Measurements from ENCODE around the gene RFX3.

The RFX3 gene

DNA sequence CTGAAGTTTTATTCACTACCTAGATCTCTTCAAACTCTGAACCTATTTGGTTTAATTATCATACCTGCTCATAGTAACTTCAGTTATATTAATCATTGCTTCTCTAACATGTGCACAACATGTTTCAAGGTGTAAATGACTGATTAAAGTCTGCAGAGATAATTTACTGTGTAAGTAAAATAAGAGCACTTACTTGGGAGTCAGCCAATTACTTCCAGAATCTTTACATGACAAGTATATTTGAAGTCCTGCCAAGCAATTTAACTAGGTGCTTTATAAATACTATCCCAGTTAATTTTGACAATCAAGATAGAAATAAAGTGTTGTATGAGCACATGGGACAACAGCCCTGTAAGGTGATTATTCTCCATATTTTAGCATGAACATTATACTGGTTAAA is 109.9 kb downstream of the RFX3 start:
- H3K4me3 ChIP-seq (ENCODE audit: low read length): no peak overlapping the region
- no peak for DNase-seq (ENCODE audit: low read depth)
- TF ChIP-seq, protein P1, sequence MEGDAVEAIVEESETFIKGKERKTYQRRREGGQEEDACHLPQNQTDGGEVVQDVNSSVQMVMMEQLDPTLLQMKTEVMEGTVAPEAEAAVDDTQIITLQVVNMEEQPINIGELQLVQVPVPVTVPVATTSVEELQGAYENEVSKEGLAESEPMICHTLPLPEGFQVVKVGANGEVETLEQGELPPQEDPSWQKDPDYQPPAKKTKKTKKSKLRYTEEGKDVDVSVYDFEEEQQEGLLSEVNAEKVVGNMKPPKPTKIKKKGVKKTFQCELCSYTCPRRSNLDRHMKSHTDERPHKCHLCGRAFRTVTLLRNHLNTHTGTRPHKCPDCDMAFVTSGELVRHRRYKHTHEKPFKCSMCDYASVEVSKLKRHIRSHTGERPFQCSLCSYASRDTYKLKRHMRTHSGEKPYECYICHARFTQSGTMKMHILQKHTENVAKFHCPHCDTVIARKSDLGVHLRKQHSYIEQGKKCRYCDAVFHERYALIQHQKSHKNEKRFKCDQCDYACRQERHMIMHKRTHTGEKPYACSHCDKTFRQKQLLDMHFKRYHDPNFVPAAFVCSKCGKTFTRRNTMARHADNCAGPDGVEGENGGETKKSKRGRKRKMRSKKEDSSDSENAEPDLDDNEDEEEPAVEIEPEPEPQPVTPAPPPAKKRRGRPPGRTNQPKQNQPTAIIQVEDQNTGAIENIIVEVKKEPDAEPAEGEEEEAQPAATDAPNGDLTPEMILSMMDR (conservative IDR thresholded peaks at IDR 0.05; ENCODE audit: low read length): no peak

DNA sequence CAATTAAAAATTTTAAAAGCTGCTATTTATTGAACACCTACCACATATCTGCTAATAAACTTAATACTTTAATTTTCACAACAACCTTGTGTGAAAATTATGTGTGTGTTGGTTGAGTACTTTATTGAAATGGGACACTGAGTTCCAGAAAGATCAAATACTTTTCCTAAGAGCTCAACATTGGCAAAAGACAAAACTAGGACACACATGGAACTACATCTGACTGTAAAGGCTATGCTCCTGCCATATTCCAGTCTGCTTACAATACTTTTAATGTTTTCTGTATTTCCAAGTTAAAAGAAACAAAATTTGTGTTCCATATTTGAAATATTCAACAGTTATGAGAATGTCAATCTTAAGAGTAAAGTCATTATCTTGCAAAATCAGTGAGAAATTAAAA is 111.8 kb downstream of the RFX3 start:
- no peak overlapping the region for H3K4me3 ChIP-seq (ENCODE audit: low read length)
- no peak for DNase-seq (ENCODE audit: low read depth)
- TF ChIP-seq, protein P1 (conservative IDR thresholded peaks at IDR 0.05; ENCODE audit: low read length): no peak

DNA sequence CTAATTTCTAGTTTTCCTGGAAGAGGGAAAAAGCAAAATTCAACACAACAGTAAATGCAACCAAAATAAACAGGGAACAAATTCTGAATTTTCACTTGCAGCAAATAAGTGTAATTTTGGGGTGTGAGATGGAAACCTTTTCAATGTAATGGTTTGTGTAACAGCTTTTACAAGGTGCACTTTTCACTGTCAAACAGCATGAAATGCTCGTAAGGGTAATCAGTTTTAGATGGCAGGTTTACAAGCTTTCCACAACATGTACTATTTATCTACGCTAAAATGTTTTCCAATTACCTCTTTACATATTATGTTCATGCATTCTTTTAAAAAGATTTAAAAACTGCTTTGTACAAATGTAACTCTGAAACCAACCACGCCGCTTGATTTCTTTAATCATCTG is 115.3 kb downstream of the RFX3 start:
- H3K4me3 ChIP-seq (ENCODE audit: low read length): no peak overlapping the region
- TF ChIP-seq, protein P1 (conservative IDR thresholded peaks at IDR 0.05; ENCODE audit: low read length): no peak
- no peak for DNase-seq (ENCODE audit: low read depth)

DNA sequence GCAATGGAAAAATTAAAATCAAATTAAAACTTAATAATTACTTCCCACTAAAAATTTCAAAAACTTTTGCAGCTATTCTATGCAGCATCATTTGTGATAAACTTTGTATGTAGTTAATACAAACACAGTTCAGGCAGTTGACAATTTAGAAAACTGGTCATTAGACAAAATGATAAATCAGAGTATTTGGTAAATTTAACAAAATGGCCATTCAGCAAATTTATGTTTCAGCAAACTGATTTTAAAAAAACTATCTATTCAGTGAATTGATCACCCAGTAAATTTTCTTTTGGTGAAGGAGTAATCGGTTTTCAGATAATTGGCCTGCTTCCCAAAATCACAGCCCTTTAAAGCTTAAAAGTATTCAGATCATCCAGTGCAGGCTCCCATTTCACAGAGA is 116.3 kb downstream of the RFX3 start:
- TF ChIP-seq, protein P1 (conservative IDR thresholded peaks at IDR 0.05; ENCODE audit: low read length): no peak
- no peak overlapping the region for H3K4me3 ChIP-seq (ENCODE audit: low read length)
- DNase-seq (ENCODE audit: low read depth): no peak

DNA sequence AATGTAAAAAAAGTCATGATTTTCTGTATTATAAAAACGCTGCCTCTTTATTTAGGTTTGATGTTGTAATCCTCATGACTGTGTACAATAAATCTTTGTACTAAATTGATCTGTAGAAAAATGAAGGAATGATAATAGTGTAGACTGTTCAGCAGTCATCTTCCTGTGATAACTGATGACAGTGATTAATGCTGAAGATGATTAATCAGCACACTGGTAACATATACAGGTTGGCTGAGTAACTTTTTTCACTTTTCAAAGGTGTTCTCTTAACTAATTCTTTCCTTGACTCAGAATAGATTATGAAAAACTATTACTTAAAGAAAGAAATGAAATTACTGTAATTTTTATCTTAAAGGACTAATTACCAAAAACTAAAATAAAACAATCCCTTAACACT is 122.5 kb downstream of the RFX3 start:
- TF ChIP-seq, protein P1 (conservative IDR thresholded peaks at IDR 0.05; ENCODE audit: low read length): no peak

DNA sequence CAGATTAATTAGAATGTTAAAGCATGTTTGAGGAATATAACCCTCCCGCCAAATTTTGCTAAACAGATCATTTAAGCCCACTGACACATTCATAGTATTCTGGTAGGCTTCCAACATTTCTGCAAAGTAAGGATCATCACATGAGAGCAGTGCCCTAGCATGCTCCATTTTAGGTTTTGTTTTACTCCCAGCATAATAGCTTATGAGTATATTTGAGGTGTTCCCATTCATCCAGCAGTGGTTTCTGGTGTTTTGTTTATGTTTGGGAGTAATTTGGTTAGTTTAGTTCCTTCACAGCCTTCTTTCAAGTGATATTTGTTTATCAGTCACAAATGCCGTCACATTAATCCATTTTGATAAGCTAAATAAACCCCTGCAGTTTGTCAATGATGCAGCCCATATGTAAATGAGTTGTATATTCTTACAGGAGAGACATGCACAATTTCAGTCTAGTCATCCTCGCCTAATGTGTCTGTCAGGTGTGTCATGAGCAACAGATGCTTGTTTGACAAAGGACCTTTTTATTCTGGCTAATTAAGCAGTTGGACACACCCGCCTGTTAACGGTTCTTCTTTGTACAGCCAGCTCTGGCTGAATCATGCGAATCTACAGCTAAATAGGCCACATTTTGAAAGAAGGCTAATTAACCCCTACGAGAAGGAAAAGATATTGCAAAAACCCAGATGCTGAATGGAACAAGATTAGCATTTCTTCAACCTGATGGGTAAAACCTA is 124.4 kb downstream of the RFX3 start:
- TF ChIP-seq, protein P1 (conservative IDR thresholded peaks at IDR 0.05; ENCODE audit: low read length): no peak
- DNase-seq (ENCODE audit: low read depth): peak; percentile 5
- H3K4me3 ChIP-seq (ENCODE audit: low read length): no peak overlapping the region

More for the DNA sequence above, 122.5 kb downstream of the RFX3 start:
- H3K4me3 ChIP-seq (ENCODE audit: low read length): no peak overlapping the region
- no peak for DNase-seq (ENCODE audit: low read depth)

DNA sequence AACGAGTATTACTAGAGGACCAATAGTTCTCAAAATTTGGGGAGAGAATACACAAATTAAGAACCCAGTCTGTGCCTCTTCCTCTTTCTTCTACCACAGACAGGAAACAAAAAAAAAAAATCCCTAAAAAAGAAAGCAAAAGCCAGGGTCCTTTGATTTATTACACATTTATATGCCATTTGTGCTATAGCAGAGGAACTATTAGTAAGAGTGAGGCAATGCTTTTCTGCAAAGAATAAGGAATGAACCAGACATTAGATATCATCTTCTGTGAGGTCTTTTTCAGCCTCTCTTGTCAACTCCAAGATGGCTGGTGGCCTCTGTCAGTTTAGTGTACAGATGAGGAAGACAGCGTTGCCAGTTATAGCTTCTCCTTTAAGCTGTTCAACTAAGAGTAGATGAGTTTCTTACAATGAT is 127.6 kb downstream of the RFX3 start:
- TF ChIP-seq, protein P1 (conservative IDR thresholded peaks at IDR 0.05; ENCODE audit: low read length): no peak
- H3K4me3 ChIP-seq (ENCODE audit: low read length): no peak overlapping the region
- DNase-seq (ENCODE audit: low read depth): no peak
